ENCODE data around the gene HMCN1.
"Not testable (repeated sequence)": the region's sequence is repeated elsewhere in the genome, so short reads cannot be mapped to it uniquely, and the experiment has no call there.

HMCN1 gene

GRCh38 chr1:185741551-185741950 lies 7.4 kb downstream of the HMCN1 start:
- no peak for DNase-seq (ENCODE audit: low spot score)

- no peak for DNase-seq (ENCODE audit: low spot score)
Measured at GRCh38 chr1:185742403-185742802, 8.2 kb downstream of the HMCN1 start.

GRCh38 chr1:185745165-185745564 lies 11.0 kb downstream of the HMCN1 start:
- DNase-seq (ENCODE audit: low spot score): no peak

GRCh38 chr1:185759061-185759460 lies 24.9 kb downstream of the HMCN1 start:
- no peak for DNase-seq (ENCODE audit: low spot score)

GRCh38 chr1:185761841-185762240 lies 27.6 kb downstream of the HMCN1 start:
- no peak for DNase-seq (ENCODE audit: low spot score)

- no peak for DNase-seq (ENCODE audit: low spot score)
Measured at GRCh38 chr1:185767508-185768120, 33.4 kb downstream of the HMCN1 start.

- no peak for DNase-seq (ENCODE audit: low spot score)
Measured at GRCh38 chr1:185768371-185768770, 34.2 kb downstream of the HMCN1 start.

GRCh38 chr1:185769136-185769535 lies 34.9 kb downstream of the HMCN1 start:
- DNase-seq (ENCODE audit: low spot score): no peak

- DNase-seq (ENCODE audit: low spot score): no peak
Measured at GRCh38 chr1:185774394-185774793, 40.2 kb downstream of the HMCN1 start.

- DNase-seq (ENCODE audit: low spot score): no peak
Measured at GRCh38 chr1:185775501-185775900, 41.3 kb downstream of the HMCN1 start.

GRCh38 chr1:185776522-185776921 lies 42.3 kb downstream of the HMCN1 start:
- no peak for DNase-seq (ENCODE audit: low spot score)

GRCh38 chr1:185783860-185784259 lies 49.7 kb downstream of the HMCN1 start:
- not testable (repeated sequence) for DNase-seq (ENCODE audit: low spot score)

- DNase-seq (ENCODE audit: low spot score): no peak
Measured at GRCh38 chr1:185785586-185785985, 51.4 kb downstream of the HMCN1 start.

GRCh38 chr1:185786524-185786923 lies 52.3 kb downstream of the HMCN1 start:
- no peak for DNase-seq (ENCODE audit: low spot score)

- DNase-seq (ENCODE audit: low spot score): no peak
Measured at GRCh38 chr1:185787238-185787637, 53.0 kb downstream of the HMCN1 start.

- DNase-seq (ENCODE audit: low spot score): no peak
Measured at GRCh38 chr1:185788386-185788785, 54.2 kb downstream of the HMCN1 start.

- no peak for DNase-seq (ENCODE audit: low spot score)
Measured at GRCh38 chr1:185789501-185790193, 55.5 kb downstream of the HMCN1 start.

GRCh38 chr1:185790194-185790735 lies 56.1 kb downstream of the HMCN1 start:
- DNase-seq (ENCODE audit: low spot score): no peak

- DNase-seq (ENCODE audit: low spot score): no peak
Measured at GRCh38 chr1:185792040-185792439, 57.8 kb downstream of the HMCN1 start.

GRCh38 chr1:185794495-185794894 lies 60.3 kb downstream of the HMCN1 start:
- not testable (repeated sequence) for DNase-seq (ENCODE audit: low spot score)

- no peak for DNase-seq (ENCODE audit: low spot score)
Measured at GRCh38 chr1:185795181-185795580, 61.0 kb downstream of the HMCN1 start.

GRCh38 chr1:185798505-185798904 lies 64.3 kb downstream of the HMCN1 start:
- no peak for DNase-seq (ENCODE audit: low spot score)

- no peak for DNase-seq (ENCODE audit: low spot score)
Measured at GRCh38 chr1:185803241-185803640, 69.0 kb downstream of the HMCN1 start.

- DNase-seq (ENCODE audit: low spot score): no peak
Measured at GRCh38 chr1:185804206-185804605, 70.0 kb downstream of the HMCN1 start.

Measured in iPS-NIHi11 (cell line).